GM13977 (cell line): ENCODE data around the gene MYH14.

Source experiments
- DNase-seq: peaks from one replicate; pipeline ENCODE4 v3.0.0; 2012; ENCODE audit warnings: low spot score
- in situ Hi-C: fragments of 300-500 bp; cut with MboI; formaldehyde crosslinking; loops from one replicate; pipeline ENCODE4 v1.12.0; 2022; ENCODE audit warnings: low sequenced_read_pairs, low pct_unique_long_range_greater_than_20kb, mixed read lengths, inconsistent platforms; ENCODE audit not compliant: unreplicated experiment
- TF ChIP-seq, protein P1 (sequence below): IDR thresholded peaks from 2 replicates; pipeline ENCODE4 v1.5.1; 2012; ENCODE audit warnings: mild to moderate bottlenecking, control low read depth; ENCODE audit not compliant: insufficient read depth; ENCODE audit errors: extremely low read depth, missing control alignments

MYH14 gene

DNA sequence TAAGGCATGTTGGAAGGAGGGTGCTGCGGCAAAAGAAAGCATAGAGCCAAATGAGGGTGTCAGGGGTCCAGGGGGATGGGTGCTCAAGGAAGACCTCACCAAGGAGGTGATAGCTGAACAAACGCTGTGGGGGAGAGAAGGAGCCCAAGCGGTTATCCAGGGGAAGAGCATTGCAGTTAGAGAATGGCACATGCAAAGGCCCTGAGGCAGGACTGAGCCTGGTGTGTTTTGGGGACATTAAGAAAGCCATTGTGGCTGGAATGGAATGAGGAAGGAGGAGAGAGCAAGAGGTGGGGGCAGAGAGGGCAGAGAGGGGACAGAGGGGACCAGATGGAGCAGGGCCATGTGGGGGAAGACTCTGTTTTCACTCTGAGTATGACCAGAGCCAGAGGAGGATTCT, 6.1 kb upstream of the MYH14 start:
- TF ChIP-seq, protein P1, sequence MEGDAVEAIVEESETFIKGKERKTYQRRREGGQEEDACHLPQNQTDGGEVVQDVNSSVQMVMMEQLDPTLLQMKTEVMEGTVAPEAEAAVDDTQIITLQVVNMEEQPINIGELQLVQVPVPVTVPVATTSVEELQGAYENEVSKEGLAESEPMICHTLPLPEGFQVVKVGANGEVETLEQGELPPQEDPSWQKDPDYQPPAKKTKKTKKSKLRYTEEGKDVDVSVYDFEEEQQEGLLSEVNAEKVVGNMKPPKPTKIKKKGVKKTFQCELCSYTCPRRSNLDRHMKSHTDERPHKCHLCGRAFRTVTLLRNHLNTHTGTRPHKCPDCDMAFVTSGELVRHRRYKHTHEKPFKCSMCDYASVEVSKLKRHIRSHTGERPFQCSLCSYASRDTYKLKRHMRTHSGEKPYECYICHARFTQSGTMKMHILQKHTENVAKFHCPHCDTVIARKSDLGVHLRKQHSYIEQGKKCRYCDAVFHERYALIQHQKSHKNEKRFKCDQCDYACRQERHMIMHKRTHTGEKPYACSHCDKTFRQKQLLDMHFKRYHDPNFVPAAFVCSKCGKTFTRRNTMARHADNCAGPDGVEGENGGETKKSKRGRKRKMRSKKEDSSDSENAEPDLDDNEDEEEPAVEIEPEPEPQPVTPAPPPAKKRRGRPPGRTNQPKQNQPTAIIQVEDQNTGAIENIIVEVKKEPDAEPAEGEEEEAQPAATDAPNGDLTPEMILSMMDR, result no peak
- DNase-seq, result no peak
- in situ Hi-C loops, result no loop called here

DNA sequence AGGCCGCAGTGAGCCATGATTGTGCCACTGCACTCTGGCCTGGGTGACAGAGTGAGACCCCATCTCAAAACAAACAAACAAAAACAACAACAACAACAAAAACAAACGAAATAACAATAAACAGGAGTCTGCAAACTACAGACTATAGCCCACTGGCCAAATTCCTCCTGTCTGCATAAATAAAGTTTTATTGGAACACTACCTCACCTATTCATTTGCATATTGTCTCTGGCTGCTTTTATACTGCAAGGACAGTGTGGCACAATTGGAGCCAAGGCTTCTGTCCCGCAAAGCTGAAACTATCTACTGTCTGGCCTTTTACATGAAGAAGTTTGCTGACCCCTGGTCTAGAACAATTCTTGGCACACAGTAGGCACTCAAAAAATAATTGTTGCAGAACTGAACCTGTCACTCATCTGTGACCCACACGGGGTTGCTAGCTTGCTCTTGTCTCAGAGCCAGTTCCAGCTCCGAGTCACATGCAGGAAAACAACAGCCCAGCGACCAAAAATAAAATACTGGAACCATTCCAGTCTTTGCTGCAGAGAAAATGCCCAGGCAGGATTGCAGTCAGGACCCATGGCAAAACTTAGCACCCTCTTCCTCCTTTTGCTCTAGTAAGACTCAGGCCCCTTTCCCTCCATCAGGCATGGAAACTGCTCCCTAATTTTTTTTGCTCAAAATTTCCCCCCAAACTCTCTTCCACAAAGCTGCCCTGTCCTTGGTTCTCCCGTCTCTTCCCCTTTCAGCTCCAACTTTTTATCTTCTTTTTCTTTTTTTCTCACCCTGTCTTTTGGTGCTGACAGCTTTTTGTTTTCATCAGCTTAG, 4.8 kb upstream of the MYH14 start:
- TF ChIP-seq, protein P1, result no peak
- in situ Hi-C loops, result no loop called here

DNA sequence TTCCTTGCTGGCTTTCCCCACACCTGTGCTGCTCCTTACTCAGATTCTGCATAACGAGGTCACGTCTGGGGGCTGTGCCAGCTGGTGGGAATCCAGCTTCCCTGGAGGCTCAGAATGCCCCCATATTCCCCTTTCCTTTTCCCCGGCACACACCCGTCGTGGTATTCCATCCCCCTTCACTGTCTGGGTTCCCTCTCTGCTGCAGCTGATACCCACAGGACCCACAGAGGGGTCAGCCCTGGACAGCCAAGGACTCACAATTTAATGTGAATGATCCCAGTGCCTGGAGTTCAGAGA, 4.2 kb upstream of the MYH14 start:
- in situ Hi-C loops, result no loop called here
- TF ChIP-seq, protein P1, result no peak
- DNase-seq, result no peak

More for the DNA sequence above, 4.8 kb upstream of the MYH14 start:
- no peak for DNase-seq

DNA sequence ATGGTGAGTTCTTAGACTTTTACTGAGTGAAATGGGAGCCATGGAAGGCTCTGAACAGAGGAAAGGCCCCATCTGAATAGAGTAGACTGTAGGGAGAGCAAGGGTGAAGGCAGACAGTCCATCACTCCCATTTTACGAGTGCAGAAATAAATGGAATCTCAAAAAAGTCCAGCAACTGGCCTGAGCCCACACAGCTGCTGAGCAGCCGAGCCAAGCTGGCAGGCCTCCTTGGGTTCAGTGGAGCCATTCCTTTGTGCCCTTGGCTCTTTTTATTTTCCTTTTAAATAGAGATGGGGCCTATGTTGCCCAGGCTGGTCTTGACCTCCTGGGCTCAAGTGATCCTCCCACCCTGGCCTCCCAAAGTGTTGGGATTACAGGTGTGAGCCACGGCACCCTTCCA, 1.0 kb upstream of the MYH14 start:
- DNase-seq, result no peak
- TF ChIP-seq, protein P1, result no peak
- in situ Hi-C loops, result no loop called here

DNA sequence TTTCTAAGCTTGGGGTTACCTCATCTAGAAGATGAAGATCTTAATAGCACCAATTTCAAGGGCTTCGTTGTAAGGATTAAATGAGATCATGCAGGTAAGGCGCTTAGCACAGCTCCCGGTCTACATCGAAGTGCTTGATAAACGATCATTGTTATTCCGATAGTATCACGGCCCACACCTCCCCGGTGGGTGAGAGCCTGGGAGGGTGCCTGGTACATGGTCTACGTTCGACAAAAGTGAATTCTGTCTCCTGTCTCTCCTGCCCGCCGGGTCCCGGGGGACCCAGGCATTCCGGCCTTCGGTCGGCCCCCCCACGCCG, 501 bp upstream of the MYH14 start:
- DNase-seq, result no peak
- in situ Hi-C loops, result no loop called here
- TF ChIP-seq, protein P1, result no peak

DNA sequence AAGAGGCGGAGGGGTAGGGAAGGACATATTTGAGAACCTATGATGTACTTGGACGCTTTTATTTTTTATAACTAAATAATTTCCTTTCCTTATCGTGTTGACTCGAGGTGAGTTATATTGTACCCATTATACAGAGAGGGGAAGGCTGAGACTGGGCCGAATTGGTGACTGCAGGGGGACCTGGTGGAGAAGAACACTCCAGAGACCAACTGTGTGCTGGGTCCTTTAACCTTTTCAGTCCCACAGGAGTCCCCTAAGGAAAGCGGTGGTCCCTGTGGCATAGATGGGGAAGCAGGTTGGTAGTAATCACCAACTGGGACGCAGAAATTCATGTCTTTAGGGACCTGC, 633 bp downstream of the MYH14 start:
- TF ChIP-seq, protein P1, result no peak
- in situ Hi-C loops, result no loop called here
- DNase-seq, result no peak
